Globus pallidus (tissue), 1 donor: ENCODE measurements around the gene PRPS2.

Experiments used
- DNase-seq: peaks from one replicate; pipeline ENCODE4 v3.0.0-alpha.2; 2015; ENCODE audit warnings: low spot score

Gene PRPS2

GRCh38 chrX:12817528-12817927 lies 26.3 kb downstream of the PRPS2 start:
- no peak for DNase-seq

- no peak for DNase-seq
Measured at GRCh38 chrX:12819222-12819621, 28.0 kb downstream of the PRPS2 start.

GRCh38 chrX:12820737-12821136 lies 29.5 kb downstream of the PRPS2 start:
- no peak for DNase-seq

- no peak for DNase-seq
Measured at GRCh38 chrX:12824944-12825343, 33.7 kb downstream of the PRPS2 start.

GRCh38 chrX:12825801-12826200 lies 34.6 kb downstream of the PRPS2 start:
- DNase-seq, result no peak

GRCh38 chrX:12843061-12843667 lies 52.0 kb downstream of the PRPS2 start:
- DNase-seq, result no peak

- no peak for DNase-seq
Measured at GRCh38 chrX:12843668-12844279, 52.6 kb downstream of the PRPS2 start.

DNA sequence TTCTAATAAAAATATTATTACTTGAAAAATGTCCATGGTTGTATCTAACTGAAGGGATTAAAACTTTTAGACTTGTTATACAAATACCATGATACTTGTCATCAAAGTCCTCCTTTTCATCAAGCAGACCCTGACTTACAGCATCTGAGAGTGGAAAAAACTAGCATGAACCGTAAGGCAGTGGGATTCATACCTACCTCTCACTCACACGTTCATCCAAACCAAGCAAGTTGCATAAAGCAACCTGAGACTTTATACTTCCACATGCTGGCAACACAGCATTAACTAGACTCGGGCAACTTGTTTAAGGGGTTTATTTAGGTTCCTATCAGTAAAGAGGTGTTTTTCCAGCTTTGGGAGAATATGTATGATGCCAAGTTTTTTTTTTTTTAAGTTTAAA lies 53.1 kb downstream of the PRPS2 start:
- DNase-seq, result no peak

GRCh38 chrX:12865359-12865758 lies 74.1 kb downstream of the PRPS2 start:
- peak; percentile 7 for DNase-seq

GRCh38 chrX:12866451-12867377 lies 75.5 kb downstream of the PRPS2 start, which contains the start of gene TLR7:
TSS of gene TLR7 (plus strand) at chrX:12867072. CDS start at chrX:12867579, 507 bp downstream.
- peak; percentile 18 for DNase-seq

DNA sequence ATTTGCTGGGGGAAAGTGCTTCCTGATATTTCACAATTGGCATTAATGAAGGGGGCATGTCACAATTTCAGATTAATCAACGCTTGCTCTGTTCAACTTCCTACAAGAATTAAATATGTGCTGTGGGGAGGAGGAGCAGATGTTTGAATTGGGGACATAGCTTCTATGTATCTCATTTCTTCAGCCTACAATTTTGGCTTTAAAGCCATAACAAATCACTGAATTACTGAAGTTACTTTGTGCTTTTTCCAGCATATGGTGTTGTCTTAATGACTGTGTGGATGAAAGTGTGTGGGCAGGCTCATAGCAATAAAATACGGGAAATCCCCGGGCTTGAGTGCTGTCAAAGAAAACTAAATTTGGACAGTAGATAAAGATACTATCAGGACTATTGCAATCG lies 76.5 kb downstream of the PRPS2 start:
- DNase-seq, result no peak

GRCh38 chrX:12868747-12869146 lies 77.5 kb downstream of the PRPS2 start:
- DNase-seq, result no peak

DNA sequence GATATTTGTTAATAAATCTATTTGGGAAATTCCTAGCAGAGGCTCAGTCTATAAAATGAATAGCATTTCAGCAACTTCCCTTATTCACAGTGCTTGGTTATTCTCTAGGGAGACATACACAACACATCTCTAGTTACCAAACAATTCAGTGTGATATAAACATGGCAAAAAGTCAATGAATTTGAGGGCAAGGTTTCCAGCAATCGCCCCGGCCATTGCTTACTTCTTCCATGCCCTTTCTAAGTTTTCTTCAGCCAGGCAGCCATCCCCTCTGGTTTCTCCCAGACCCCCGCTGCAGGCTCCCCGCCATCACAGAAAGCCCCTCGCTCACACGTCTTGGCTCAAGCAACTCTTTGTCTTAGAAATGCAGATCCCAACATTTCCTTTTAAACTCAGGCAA lies 80.0 kb downstream of the PRPS2 start:
- no peak for DNase-seq

- DNase-seq, result no peak
Measured at GRCh38 chrX:12872741-12873140, 81.5 kb downstream of the PRPS2 start.
